Stimulated activated memory B cell treated with anti-CD40 and anti-IgM and Interleukin-4, amounts not matched to agents 10 μg/mL and 1 μg/mL and 100 μg/mL, for 72 hours (primary cell): ENCODE measurements around the gene DRG2.

Source experiments
- ATAC-seq: fragments of 150-1000 bp; cut with Tn5 transposase; 2 replicates; pipeline ENCODE4 v1.10.0; 2021
- H3K27ac Mint-ChIP-seq: one replicate; pipeline ENCODE4 v1.8.0; 2022; ENCODE audit warnings: mild to moderate bottlenecking, mixed read lengths
- H3K27me3 Mint-ChIP-seq: one replicate; pipeline ENCODE4 v1.8.0; 2022; ENCODE audit warnings: mixed read lengths
- H3K36me3 Mint-ChIP-seq: one replicate; pipeline ENCODE4 v1.8.0; 2022; ENCODE audit warnings: mixed read lengths
- H3K4me1 Mint-ChIP-seq: one replicate; pipeline ENCODE4 v1.8.0; 2022; ENCODE audit warnings: mixed read lengths
- H3K4me3 Mint-ChIP-seq: one replicate; pipeline ENCODE4 v1.8.0; 2022; ENCODE audit warnings: mild to moderate bottlenecking, moderate library complexity, mixed read lengths
- H3K9me3 Mint-ChIP-seq: one replicate; pipeline ENCODE4 v1.8.0; 2022; ENCODE audit warnings: mixed read lengths

Gene DRG2

DNA sequence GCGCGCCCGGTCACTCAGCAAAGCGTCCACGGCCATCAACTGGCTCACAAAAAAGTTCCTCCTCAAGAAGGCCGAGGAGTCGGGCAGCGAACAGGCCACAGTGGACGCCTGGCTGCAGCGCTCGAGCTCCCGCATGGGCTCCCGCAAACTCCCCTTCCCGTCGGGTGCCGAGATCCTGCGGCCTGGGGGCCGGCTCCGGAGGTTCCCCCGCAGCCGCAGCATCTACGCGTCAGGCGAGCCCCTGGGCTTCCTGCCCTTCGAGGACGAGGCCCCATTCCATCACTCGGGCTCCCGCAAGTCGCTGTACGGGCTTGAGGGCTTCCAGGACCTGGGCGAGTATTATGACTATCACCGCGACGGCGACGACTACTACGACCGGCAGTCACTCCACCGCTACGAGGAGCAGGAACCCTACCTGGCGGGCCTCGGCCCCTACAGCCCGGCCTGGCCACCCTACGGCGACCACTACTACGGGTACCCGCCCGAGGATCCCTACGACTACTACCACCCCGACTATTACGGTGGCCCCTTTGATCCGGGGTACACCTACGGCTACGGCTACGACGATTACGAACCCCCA lies 31.5 kb downstream of the DRG2 start:
- Mint-ChIP-seq H3K27me3 (no peaks in the 10 kb centered on the region), H3K4me3 (no peak overlapping the region), H3K27ac (no peak overlapping the region), H3K36me3 (peaks cover 6% of the 10 kb centered on the region), H3K9me3 (peaks cover 4% of the 10 kb centered on the region), H3K4me1 (no peaks in the 10 kb centered on the region)
- ATAC-seq = no peak

DNA sequence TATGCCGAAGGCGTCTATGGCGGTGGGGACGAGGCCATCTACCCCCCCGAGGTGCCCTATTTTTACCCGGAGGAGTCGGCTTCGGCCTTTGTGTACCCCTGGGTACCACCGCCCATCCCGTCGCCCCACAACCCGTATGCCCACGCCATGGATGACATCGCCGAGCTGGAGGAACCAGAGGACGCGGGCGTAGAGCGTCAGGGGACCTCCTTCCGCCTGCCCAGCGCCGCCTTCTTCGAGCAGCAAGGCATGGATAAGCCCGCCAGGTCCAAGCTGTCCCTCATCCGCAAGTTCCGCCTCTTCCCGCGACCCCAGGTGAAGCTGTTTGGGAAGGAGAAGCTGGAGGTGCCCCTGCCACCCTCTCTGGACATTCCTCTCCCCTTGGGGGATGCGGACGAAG lies 32.2 kb downstream of the DRG2 start:
- Mint-ChIP-seq H3K9me3 (peaks cover 4% of the 10 kb centered on the region), H3K27ac (no peak overlapping the region), H3K4me1 (no peaks in the 10 kb centered on the region), H3K27me3 (no peaks in the 10 kb centered on the region), H3K4me3 (no peak overlapping the region), H3K36me3 (peaks cover 6% of the 10 kb centered on the region)
- no peak for ATAC-seq

GRCh38 chr17:18120461-18121017 lies 32.8 kb downstream of the DRG2 start:
- Mint-ChIP-seq H3K36me3 (peaks cover 6% of the 10 kb centered on the region), H3K27ac (no peak overlapping the region), H3K4me1 (no peaks in the 10 kb centered on the region), H3K9me3 (peaks cover 4% of the 10 kb centered on the region), H3K4me3 (no peak overlapping the region), H3K27me3 (no peaks in the 10 kb centered on the region)
- ATAC-seq = peak; percentile 68

DNA sequence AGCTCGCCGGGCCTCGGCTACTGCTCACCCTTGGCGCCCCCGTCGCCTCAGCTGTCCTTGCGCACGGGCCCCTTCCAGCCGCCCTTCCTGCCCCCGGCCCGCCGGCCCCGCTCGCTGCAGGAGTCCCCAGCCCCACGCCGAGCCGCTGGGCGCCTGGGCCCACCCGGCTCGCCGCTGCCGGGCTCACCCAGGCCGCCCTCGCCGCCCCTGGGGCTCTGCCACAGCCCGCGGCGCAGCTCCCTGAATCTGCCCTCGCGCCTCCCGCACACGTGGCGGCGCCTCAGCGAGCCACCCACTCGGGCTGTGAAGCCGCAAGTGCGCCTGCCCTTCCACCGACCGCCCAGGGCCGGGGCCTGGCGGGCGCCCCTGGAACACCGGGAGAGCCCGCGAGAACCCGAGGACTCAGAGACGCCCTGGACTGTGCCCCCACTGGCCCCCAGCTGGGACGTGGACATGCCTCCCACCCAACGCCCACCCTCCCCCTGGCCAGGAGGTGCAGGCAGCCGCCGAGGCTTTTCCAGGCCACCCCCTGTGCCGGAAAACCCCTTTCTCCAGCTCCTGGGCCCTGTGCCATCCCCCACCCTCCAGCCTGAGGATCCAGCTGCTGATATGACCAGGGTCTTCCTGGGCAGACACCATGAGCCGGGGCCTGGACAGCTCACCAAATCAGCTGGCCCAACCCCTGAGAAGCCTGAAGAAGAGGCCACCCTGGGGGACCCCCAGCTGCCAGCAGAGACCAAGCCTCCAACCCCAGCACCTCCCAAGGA lies 33.6 kb downstream of the DRG2 start:
- Mint-ChIP-seq H3K36me3 (peaks cover 6% of the 10 kb centered on the region), H3K4me1 (no peaks in the 10 kb centered on the region), H3K27me3 (no peaks in the 10 kb centered on the region), H3K9me3 (peaks cover 4% of the 10 kb centered on the region), H3K4me3 (no peak overlapping the region), H3K27ac (no peak overlapping the region)
- ATAC-seq = peak; percentile 29

DNA sequence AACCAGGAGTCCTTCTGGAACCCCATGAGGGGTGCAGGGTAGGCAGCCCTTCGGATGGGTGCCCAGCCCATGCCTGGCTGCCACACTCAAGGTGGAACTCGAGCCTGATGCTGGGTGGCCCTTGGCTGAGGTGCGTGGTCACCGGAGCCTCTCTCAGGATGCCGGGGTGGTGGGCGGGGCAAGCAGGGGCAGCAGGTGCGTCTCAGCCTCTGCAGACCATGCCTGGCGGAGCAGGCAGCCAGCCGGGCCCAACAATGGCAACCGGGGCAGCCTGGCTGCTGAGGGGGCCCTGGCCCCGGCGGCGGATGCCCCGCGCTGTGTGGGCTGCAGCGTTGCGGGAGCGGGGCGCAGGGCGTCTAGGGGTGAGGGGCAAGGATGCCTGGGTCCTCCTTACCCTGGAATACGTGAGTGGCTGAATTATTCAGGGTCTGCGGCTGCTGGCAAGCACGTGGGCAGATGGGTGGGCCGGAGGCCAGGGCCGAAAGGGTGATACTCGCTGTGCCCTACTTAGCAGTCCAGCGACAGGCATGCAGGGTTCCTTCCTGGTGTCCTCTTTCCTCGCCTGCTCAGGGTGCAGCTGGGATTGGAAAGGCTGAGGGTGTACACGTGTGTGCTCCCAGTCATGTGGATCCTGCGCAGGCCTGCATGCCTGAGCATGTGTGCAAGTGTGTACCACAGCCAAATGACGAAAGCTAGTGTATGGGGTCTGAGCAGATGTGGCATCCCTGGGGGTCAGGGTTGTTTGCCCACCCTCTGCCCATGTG lies 35.4 kb downstream of the DRG2 start:
- H3K4me3 Mint-ChIP-seq = no peak overlapping the region
- ATAC-seq = no peak
- no peak overlapping the region for H3K27ac Mint-ChIP-seq
- no peaks in the 10 kb centered on the region for H3K4me1 Mint-ChIP-seq
- peaks cover 6% of the 10 kb centered on the region for H3K36me3 Mint-ChIP-seq
- H3K27me3 Mint-ChIP-seq = no peaks in the 10 kb centered on the region
- peaks cover 4% of the 10 kb centered on the region for H3K9me3 Mint-ChIP-seq

DNA sequence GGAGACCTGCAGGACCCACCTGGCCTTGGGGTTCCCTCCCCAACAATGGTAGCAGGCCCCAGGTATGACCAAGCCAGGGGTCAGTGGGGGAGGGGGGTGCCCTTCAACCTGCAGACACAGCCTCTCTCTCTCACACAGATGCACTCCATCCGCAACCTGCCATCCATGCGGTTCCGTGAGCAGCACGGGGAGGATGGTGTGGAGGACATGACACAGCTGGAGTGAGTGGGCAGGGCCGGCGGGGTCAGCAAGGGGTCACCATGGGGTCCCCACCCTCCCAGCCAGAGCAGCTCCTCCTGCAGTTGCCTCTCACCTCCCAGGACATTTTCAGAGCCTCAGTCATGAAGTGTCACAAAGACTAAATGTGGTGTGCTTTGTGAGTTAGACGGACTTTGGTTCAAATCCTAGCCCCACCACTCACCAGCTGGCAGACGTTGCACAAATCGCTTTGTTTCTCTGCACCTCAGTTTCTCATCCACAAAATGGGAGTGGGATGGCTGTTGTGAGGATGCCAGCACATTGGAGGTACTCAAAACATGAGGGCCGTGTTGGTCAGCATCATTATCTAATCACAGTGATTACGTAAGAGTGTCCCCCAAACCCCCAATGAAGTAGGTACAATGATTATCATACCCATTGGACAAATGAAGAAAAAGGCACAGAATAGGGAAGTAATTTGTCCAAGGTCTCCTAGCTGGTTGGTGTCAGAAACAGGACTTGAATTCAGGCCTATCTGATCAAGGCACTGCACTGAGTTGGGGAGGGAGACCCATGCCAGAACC lies 36.8 kb downstream of the DRG2 start:
- H3K4me1 Mint-ChIP-seq = no peaks in the 10 kb centered on the region
- no peak overlapping the region for H3K4me3 Mint-ChIP-seq
- peaks cover 4% of the 10 kb centered on the region for H3K36me3 Mint-ChIP-seq
- H3K27me3 Mint-ChIP-seq = no peaks in the 10 kb centered on the region
- ATAC-seq = no peak
- H3K27ac Mint-ChIP-seq = no peak overlapping the region
- H3K9me3 Mint-ChIP-seq = peaks cover 3% of the 10 kb centered on the region

DNA sequence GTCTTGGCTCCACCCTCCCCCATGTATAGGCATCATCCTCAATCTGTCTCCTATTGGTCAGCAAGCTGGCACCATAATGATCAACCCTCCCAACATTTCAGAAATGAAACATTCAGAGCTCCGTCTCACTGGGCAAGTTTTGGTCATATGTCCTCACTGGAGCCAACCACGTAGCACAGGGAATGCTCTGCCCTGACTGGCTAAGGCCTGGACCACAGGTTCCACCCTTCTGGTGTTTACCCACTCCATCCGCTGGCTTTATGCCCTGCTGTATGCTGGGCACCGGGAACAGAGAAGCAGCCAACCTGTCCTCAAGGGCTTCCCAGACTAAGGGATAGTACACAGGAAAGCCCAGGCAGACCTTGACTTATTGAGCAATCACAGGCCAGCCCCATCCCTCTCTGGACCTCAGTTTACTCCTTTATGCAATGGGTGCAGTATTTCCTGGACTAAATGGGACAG lies 41.3 kb downstream of the DRG2 start:
- Mint-ChIP-seq H3K27ac (no peak overlapping the region), H3K4me1 (no peaks in the 10 kb centered on the region), H3K9me3 (no peaks in the 10 kb centered on the region), H3K27me3 (no peaks in the 10 kb centered on the region), H3K36me3 (no peaks in the 10 kb centered on the region), H3K4me3 (no peak overlapping the region)
- ATAC-seq = no peak

- H3K27me3 Mint-ChIP-seq = peaks cover 16% of the 10 kb centered on the region
- no peak overlapping the region for H3K4me3 Mint-ChIP-seq
- no peak for ATAC-seq
- no peaks in the 10 kb centered on the region for H3K9me3 Mint-ChIP-seq
- H3K36me3 Mint-ChIP-seq = no peaks in the 10 kb centered on the region
- no peak overlapping the region for H3K27ac Mint-ChIP-seq
- H3K4me1 Mint-ChIP-seq = no peaks in the 10 kb centered on the region
These were observed 45.0 kb downstream of the DRG2 start for GRCh38 chr17:18132711-18133110.

DNA sequence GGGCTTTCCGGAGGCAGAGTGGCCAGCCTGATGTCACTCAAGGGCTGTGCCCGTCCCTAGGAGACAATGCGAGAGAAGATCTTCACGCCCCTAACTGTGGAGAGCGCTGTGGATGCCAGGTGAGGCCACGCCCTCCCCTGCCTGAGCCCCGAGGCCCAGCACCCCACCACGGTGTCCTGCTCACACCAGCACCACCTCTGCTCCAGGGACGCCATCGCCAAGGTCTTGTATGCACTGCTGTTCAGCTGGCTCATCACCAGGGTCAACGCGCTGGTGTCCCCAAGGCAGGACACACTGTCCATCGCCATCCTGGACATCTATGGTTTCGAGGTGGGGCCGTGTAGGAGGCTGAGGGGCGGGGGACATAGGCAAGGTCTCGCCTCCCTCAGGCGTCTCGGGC lies 48.6 kb downstream of the DRG2 start:
- no peak overlapping the region for H3K4me3 Mint-ChIP-seq
- H3K27ac Mint-ChIP-seq = no peak overlapping the region
- no peaks in the 10 kb centered on the region for H3K36me3 Mint-ChIP-seq
- peaks cover 16% of the 10 kb centered on the region for H3K27me3 Mint-ChIP-seq
- no peaks in the 10 kb centered on the region for H3K9me3 Mint-ChIP-seq
- no peak for ATAC-seq
- H3K4me1 Mint-ChIP-seq = peaks cover 5% of the 10 kb centered on the region

DNA sequence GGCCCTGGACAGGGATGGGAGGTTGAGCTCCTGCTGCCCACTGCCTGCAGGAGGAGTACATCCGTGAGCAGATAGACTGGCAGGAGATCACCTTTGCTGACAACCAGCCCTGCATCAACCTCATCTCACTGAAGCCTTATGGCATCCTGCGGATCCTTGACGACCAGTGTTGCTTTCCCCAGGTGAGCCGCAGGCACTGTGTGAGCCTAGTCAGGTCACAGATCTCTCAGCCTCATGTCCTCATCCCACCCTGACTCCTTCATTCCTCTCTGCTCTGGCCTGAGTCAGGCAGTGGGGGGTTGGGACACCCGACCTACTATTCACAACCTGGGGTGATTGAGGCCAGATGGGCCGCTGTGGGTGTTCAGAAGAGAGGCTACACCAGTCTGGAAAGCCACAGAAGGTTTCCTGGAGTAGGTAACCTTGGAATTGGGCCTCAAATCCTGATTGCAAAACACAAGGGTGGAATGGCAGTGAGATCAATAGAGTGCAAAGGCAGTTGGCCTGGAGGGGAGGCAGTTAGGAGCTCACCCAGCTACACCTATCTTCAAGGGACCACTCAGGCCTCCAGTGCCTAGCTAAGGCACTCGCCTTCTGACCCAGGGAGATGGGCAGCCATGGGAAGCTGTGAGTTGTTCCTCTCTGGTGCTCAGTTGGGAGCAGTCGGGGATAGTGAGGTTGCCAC lies 50.5 kb downstream of the DRG2 start:
- H3K4me3 Mint-ChIP-seq = no peak overlapping the region
- H3K27ac Mint-ChIP-seq = no peak overlapping the region
- no peak for ATAC-seq
- peaks cover 7% of the 10 kb centered on the region for H3K4me1 Mint-ChIP-seq
- H3K27me3 Mint-ChIP-seq = peaks cover 16% of the 10 kb centered on the region
- no peaks in the 10 kb centered on the region for H3K9me3 Mint-ChIP-seq
- H3K36me3 Mint-ChIP-seq = no peaks in the 10 kb centered on the region

GRCh38 chr17:18139092-18139491 lies 51.3 kb downstream of the DRG2 start:
- Mint-ChIP-seq H3K36me3 (no peaks in the 10 kb centered on the region), H3K9me3 (no peaks in the 10 kb centered on the region), H3K27ac (no peak overlapping the region), H3K4me3 (no peak overlapping the region), H3K4me1 (peaks cover 7% of the 10 kb centered on the region), H3K27me3 (peaks cover 16% of the 10 kb centered on the region)
- ATAC-seq = no peak

- Mint-ChIP-seq H3K36me3 (no peaks in the 10 kb centered on the region), H3K27ac (no peak overlapping the region), H3K4me1 (peaks cover 7% of the 10 kb centered on the region), H3K4me3 (no peak overlapping the region), H3K9me3 (no peaks in the 10 kb centered on the region), H3K27me3 (peaks cover 16% of the 10 kb centered on the region)
- no peak for ATAC-seq
These were observed 51.8 kb downstream of the DRG2 start for GRCh38 chr17:18139498-18139897.

DNA sequence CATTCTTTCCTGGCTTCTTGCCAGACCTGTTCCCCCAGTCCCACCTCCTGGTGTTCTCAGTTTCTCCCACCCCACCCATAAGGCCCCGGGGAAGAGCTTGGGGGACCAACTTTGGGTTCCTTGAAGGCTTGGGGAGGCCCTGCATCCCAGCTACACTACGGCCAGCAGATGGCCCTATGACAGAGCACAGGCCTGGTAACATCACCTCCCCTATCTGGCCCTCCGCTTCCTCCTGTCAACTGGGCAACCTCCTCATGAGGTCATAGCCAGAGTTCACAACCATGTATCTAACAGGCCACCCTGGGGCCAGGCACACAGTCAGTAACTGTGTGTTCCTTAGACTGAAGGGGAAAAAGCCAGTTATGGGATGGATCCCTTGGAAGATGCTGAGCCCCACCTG lies 52.2 kb downstream of the DRG2 start:
- H3K4me3 Mint-ChIP-seq = no peak overlapping the region
- peaks cover 7% of the 10 kb centered on the region for H3K4me1 Mint-ChIP-seq
- H3K27ac Mint-ChIP-seq = no peak overlapping the region
- peaks cover 16% of the 10 kb centered on the region for H3K27me3 Mint-ChIP-seq
- H3K9me3 Mint-ChIP-seq = no peaks in the 10 kb centered on the region
- no peak for ATAC-seq
- H3K36me3 Mint-ChIP-seq = no peaks in the 10 kb centered on the region

DNA sequence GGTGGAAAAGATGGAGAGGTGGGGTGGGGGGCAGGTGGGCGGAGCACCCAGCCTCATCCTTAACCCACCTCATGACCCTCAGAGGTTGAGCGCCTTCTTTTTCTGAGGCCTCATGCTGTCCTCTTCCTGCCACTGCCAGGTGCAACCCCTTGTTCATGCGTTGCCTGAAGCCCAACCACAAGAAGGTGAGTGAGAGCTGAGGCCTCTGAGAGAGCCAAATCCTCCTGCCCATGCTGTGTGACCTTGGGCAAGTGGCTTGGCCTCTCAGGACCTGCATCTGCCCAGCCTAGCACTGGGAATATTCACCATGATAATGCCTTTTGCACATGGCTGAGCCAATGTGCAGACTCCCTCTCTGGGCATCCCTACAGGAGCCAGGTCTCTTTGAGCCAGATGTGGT lies 52.9 kb downstream of the DRG2 start:
- ATAC-seq = no peak
- no peaks in the 10 kb centered on the region for H3K36me3 Mint-ChIP-seq
- no peak overlapping the region for H3K4me3 Mint-ChIP-seq
- no peaks in the 10 kb centered on the region for H3K9me3 Mint-ChIP-seq
- peaks cover 15% of the 10 kb centered on the region for H3K27me3 Mint-ChIP-seq
- H3K27ac Mint-ChIP-seq = no peak overlapping the region
- peaks cover 7% of the 10 kb centered on the region for H3K4me1 Mint-ChIP-seq
